Caco-2 (cell line): ENCODE measurements around the gene DENND1A. TPM values are rescaled to one million over a fixed set of nuclear protein-coding genes. Genes with fewer than 3 reads are reported as not detected.

Source experiments
- BruUV-seq: library from RNA; stranded (reverse); fragments of 400-500 nt; replicated peaks from 2 replicates; lab custom pipeline; 2021; lab: Mats Ljungman, UMichigan
- CTCF ChIA-PET: fragments of 300-600 bp; sonication (Branson Sonifier 250); formaldehyde crosslinking; loops from one replicate; lab custom pipeline; 2022; ENCODE audit warnings: antibody characterized with exemption; lab: Charles Lee
- POLR2A ChIA-PET: fragments of 300-600 bp; sonication (Branson Sonifier 250); formaldehyde crosslinking; loops from one replicate; lab custom pipeline; 2022; ENCODE audit warnings: antibody characterized with exemption; lab: Charles Lee
- DNase-seq, 2 experiments: peaks; one replicate each; pipeline versions ENCODE4 v3.0.0 to v3.0.0-alpha.2; 2020 to 2022
- H3K27me3 ChIP-seq: replicated peaks from 2 replicates; pipeline ENCODE4 v1.6.0; 2011; ENCODE audit warnings: low read length; ENCODE audit not compliant: control insufficient read depth, insufficient read depth
- H3K36me3 ChIP-seq: 2 replicates; pipeline ENCODE4 v1.5.1; 2011; ENCODE audit warnings: low read length; ENCODE audit not compliant: control insufficient read depth, insufficient read depth
- H3K4me1 ChIP-seq: fragments of 250-450 bp; sonication (Bioruptor Pico); 2 replicates; pipeline ENCODE4 v1.5.1; 2020; ENCODE audit warnings: mild to moderate bottlenecking
- H3K4me3 ChIP-seq: 2 replicates; pipeline ENCODE4 v1.5.1; 2011; ENCODE audit warnings: low read depth, mild to moderate bottlenecking, control low read depth, low read length
- H3K9me3 ChIP-seq: fragments of 250-450 bp; sonication (Bioruptor Pico); 2 replicates; pipeline ENCODE4 v1.5.1; 2020; ENCODE audit warnings: mild to moderate bottlenecking, moderate library complexity
- H3K27ac Mint-ChIP-seq: one replicate; pipeline ENCODE4 v1.8.0; 2022; ENCODE audit warnings: mixed read lengths; ENCODE audit not compliant: unreplicated experiment
- H3K27me3 Mint-ChIP-seq: one replicate; pipeline ENCODE4 v1.8.0; 2022; ENCODE audit warnings: mixed read lengths; ENCODE audit not compliant: insufficient read depth, unreplicated experiment
- H3K36me3 Mint-ChIP-seq: one replicate; pipeline ENCODE4 v1.8.0; 2022; ENCODE audit warnings: mild to moderate bottlenecking, mixed read lengths; ENCODE audit not compliant: insufficient read depth, unreplicated experiment
- H3K4me1 Mint-ChIP-seq: one replicate; pipeline ENCODE4 v1.8.0; 2022; ENCODE audit warnings: low read depth, mixed read lengths; ENCODE audit not compliant: unreplicated experiment
- H3K4me3 Mint-ChIP-seq: one replicate; pipeline ENCODE4 v1.8.0; 2022; ENCODE audit warnings: mild to moderate bottlenecking, moderate library complexity, mixed read lengths; ENCODE audit not compliant: unreplicated experiment
- H3K9me3 Mint-ChIP-seq: one replicate; pipeline ENCODE4 v1.8.0; 2022; ENCODE audit warnings: mixed read lengths; ENCODE audit not compliant: unreplicated experiment
- CTCF ChIP-seq, 2 experiments: fragments of 200-600 bp in 1 of 2; IDR thresholded peaks; 1 replicate in 1 of 2; 2 replicates in 1 of 2; pipeline versions ENCODE4 v1.5.1 to v1.8.0; 2011 to 2022; ENCODE audit warnings: antibody characterized with exemption in 1 of 2, control low read depth in 1 of 2, inconsistent platforms in 1 of 2, low read depth in 1 of 2, low read length in 1 of 2, mild to moderate bottlenecking in 1 of 2, moderate library complexity in 1 of 2; ENCODE audit not compliant: insufficient read depth in 1 of 2, severe bottlenecking in 1 of 2, unreplicated experiment in 1 of 2
- intact Hi-C: fragments of 100-400 bp; cut with micrococcal nuclease; formaldehyde crosslinking; loops from one replicate; pipeline ENCODE4 v1.10.0; 2022; ENCODE audit not compliant: unreplicated experiment
- total RNA-seq: library from RNA; stranded (reverse); gene quantifications from 2 replicates; pipeline ENCODE4 v1.2.3, GENCODE V29; 2022

The DENND1A gene
- total RNA-seq, 1 experiment from 2014 or later, result 41.6 TPM

- no peaks in the 10 kb centered on the region for H3K4me1 Mint-ChIP-seq
- Histone ChIP-seq H3K27me3 (no peaks in the 10 kb centered on the region), H3K36me3 (no peaks in the 10 kb centered on the region), H3K9me3 (no peaks in the 10 kb centered on the region), H3K4me1 (no peaks in the 10 kb centered on the region), H3K4me3 (no peak overlapping the region)
- TF ChIP-seq CTCF (IDR thresholded peaks at IDR 0.05; ENCODE audit: insufficient read depth in 1 of 2, low read depth in 1 of 2, low read length in 1 of 2, severe bottlenecking in 1 of 2, unreplicated experiment in 1 of 2), result no peak
- DNase-seq, result no peak
- no peak overlapping the region for H3K4me3 Mint-ChIP-seq
- H3K27me3 Mint-ChIP-seq, result no peaks in the 10 kb centered on the region
- no peaks in the 10 kb centered on the region for H3K9me3 Mint-ChIP-seq
- ChIA-PET POLR2A (no interaction called here), CTCF (no interaction called here)
- H3K27ac Mint-ChIP-seq, result no peak overlapping the region
- no TSS peak for BruUV-seq
- intact Hi-C loops, result no loop called here
- no peaks in the 10 kb centered on the region for H3K36me3 Mint-ChIP-seq
Observed at GRCh38 chr9:123338710-123339665, 590.9 kb downstream of the DENND1A start.

GRCh38 chr9:123337971-123338370, 592.0 kb downstream of the DENND1A start:
- H3K36me3 ChIP-seq, result no peaks in the 10 kb centered on the region
- Mint-ChIP-seq H3K27ac (no peak overlapping the region), H3K9me3 (no peaks in the 10 kb centered on the region), H3K27me3 (no peaks in the 10 kb centered on the region), H3K4me1 (no peaks in the 10 kb centered on the region), H3K4me3 (no peak overlapping the region), H3K36me3 (no peaks in the 10 kb centered on the region)
- intact Hi-C loops, result no loop called here
- CTCF ChIA-PET, result interaction anchor here (0.9 kb wide), 1 partner anchor 12 kb away, joined by 7 read pairs; no protein-coding TSS in a partner anchor
- H3K27me3 ChIP-seq, result no peaks in the 10 kb centered on the region
- no peak overlapping the region for H3K4me3 ChIP-seq
- POLR2A ChIA-PET, result no interaction called here
- BruUV-seq, result no TSS peak
- H3K4me1 ChIP-seq, result no peaks in the 10 kb centered on the region
- no peak for TF ChIP-seq CTCF (IDR thresholded peaks at IDR 0.05; ENCODE audit: insufficient read depth in 1 of 2, low read depth in 1 of 2, low read length in 1 of 2, severe bottlenecking in 1 of 2, unreplicated experiment in 1 of 2)
- no peaks in the 10 kb centered on the region for H3K9me3 ChIP-seq
- DNase-seq, result no peak

- H3K4me1 Mint-ChIP-seq, result no peaks in the 10 kb centered on the region
- TF ChIP-seq CTCF (IDR thresholded peaks at IDR 0.05; ENCODE audit: insufficient read depth in 1 of 2, low read depth in 1 of 2, low read length in 1 of 2, severe bottlenecking in 1 of 2, unreplicated experiment in 1 of 2), result no peak
- no peaks in the 10 kb centered on the region for H3K36me3 ChIP-seq
- H3K9me3 Mint-ChIP-seq, result no peaks in the 10 kb centered on the region
- H3K4me3 Mint-ChIP-seq, result no peak overlapping the region
- ChIA-PET POLR2A (no interaction called here), CTCF (no interaction called here)
- H3K9me3 ChIP-seq, result no peaks in the 10 kb centered on the region
- H3K4me3 ChIP-seq, result no peak overlapping the region
- no peaks in the 10 kb centered on the region for H3K27me3 Mint-ChIP-seq
- H3K36me3 Mint-ChIP-seq, result no peaks in the 10 kb centered on the region
- BruUV-seq, result no TSS peak
- intact Hi-C loops, result no loop called here
- H3K27me3 ChIP-seq, result no peaks in the 10 kb centered on the region
- no peaks in the 10 kb centered on the region for H3K4me1 ChIP-seq
- DNase-seq, result no peak
- H3K27ac Mint-ChIP-seq, result no peak overlapping the region
Observed at GRCh38 chr9:123336959-123337358, 593.0 kb downstream of the DENND1A start.
